Measurements from ENCODE around the gene CBLL1. TPM values are rescaled to one million over a fixed set of nuclear protein-coding genes. Genes with fewer than 3 reads are reported as not detected.

Gene CBLL1
- total RNA-seq, 1 experiment from 2014 or later = 39.1 TPM

DNA sequence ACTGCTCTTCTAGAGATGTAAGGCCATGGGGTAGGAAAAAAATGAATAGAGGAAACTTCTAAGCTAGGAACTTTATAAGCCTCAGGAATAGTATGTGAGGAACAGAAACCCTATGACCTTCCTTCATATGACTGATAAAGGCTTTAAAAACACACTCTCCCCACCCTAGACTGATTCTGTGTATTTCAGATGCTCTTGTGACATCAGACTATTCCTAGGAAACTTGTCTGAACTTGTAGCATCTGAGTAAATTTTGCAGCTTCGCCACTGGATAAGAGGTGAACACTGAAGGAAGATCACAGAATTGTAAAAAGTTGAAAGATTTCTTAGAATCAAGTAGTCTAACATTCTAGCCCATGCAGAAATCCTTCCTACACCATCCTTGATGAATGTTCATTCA, 31.0 kb upstream of the CBLL1 start:
- no peak overlapping the region for H3K27ac Mint-ChIP-seq (ENCODE audit: unreplicated experiment)
- Histone ChIP-seq H3K9me3 (no peaks in the 10 kb centered on the region), H3K4me3 (ENCODE audit: low read depth, low read length) (no peak overlapping the region), H3K4me1 (no peaks in the 10 kb centered on the region), H3K36me3 (ENCODE audit: control insufficient read depth, insufficient read depth, low read length) (no peaks in the 10 kb centered on the region), H3K27me3 (replicated peaks; ENCODE audit: control insufficient read depth, insufficient read depth, low read length) (no peaks in the 10 kb centered on the region; the same call in 1 of the 2 replicates)
- H3K9me3 Mint-ChIP-seq (ENCODE audit: unreplicated experiment) = no peaks in the 10 kb centered on the region
- intact Hi-C loops (cut with micrococcal nuclease; ENCODE audit: unreplicated experiment) = no loop called here
- POLR2A ChIA-PET = no interaction called here
- no peaks in the 10 kb centered on the region for H3K27me3 Mint-ChIP-seq (ENCODE audit: insufficient read depth, unreplicated experiment)
- peaks cover 7% of the 10 kb centered on the region for H3K4me1 Mint-ChIP-seq (ENCODE audit: low read depth, unreplicated experiment)
- TF ChIP-seq CTCF (IDR thresholded peaks at IDR 0.05; ENCODE audit: insufficient read depth in 1 of 2, low read depth in 1 of 2, low read length in 1 of 2, severe bottlenecking in 1 of 2, unreplicated experiment in 1 of 2) = no peak
- no peak overlapping the region for H3K4me3 Mint-ChIP-seq (ENCODE audit: unreplicated experiment)
- H3K36me3 Mint-ChIP-seq (ENCODE audit: insufficient read depth, unreplicated experiment) = no peaks in the 10 kb centered on the region
- DNase-seq = no peak
- CTCF ChIA-PET = no interaction called here
- BruUV-seq (replicated peaks) = no TSS peak

DNA sequence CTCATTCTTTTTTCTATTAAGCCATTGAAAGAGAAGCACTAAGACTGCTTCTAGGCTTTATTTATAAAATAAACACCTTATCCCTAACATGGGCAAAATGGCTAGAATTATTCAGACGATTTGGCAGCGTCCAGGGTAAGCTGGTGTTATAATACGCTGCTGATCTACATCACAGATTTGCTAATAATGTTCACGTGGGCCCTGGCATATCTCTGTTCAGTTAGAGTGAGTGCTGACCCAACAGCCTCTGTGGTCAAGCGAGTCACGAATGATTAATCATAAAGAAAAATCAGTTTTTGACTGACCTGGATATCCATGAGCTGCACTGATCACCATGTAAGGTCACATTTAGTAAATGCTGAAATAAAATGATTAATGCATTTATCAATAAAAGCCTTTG, 28.4 kb upstream of the CBLL1 start:
- ChIA-PET CTCF (no interaction called here), POLR2A (no interaction called here)
- TF ChIP-seq CTCF (IDR thresholded peaks at IDR 0.05; ENCODE audit: insufficient read depth in 1 of 2, low read depth in 1 of 2, low read length in 1 of 2, severe bottlenecking in 1 of 2, unreplicated experiment in 1 of 2) = no peak
- no peaks in the 10 kb centered on the region for H3K9me3 ChIP-seq
- H3K27me3 ChIP-seq (replicated peaks; ENCODE audit: control insufficient read depth, insufficient read depth, low read length) = no peaks in the 10 kb centered on the region; the same call in 1 of the 2 replicates
- DNase-seq = no peak
- Mint-ChIP-seq H3K27ac (ENCODE audit: unreplicated experiment) (no peak overlapping the region), H3K9me3 (ENCODE audit: unreplicated experiment) (no peaks in the 10 kb centered on the region), H3K4me3 (ENCODE audit: unreplicated experiment) (no peak overlapping the region), H3K36me3 (ENCODE audit: insufficient read depth, unreplicated experiment) (no peaks in the 10 kb centered on the region), H3K4me1 (ENCODE audit: low read depth, unreplicated experiment) (peaks cover 12% of the 10 kb centered on the region), H3K27me3 (ENCODE audit: insufficient read depth, unreplicated experiment) (no peaks in the 10 kb centered on the region)
- no peaks in the 10 kb centered on the region for H3K36me3 ChIP-seq (ENCODE audit: control insufficient read depth, insufficient read depth, low read length)
- BruUV-seq (replicated peaks) = no TSS peak
- H3K4me1 ChIP-seq = peaks cover 7% of the 10 kb centered on the region; the same call in 1 of the 2 replicates
- no peak overlapping the region for H3K4me3 ChIP-seq (ENCODE audit: low read depth, low read length)
- intact Hi-C loops (cut with micrococcal nuclease; ENCODE audit: unreplicated experiment) = no loop called here

GRCh38 chr7:107718456-107719193, 25.3 kb upstream of the CBLL1 start:
- Mint-ChIP-seq H3K4me3 (ENCODE audit: unreplicated experiment) (no peak overlapping the region), H3K9me3 (ENCODE audit: unreplicated experiment) (no peaks in the 10 kb centered on the region), H3K36me3 (ENCODE audit: insufficient read depth, unreplicated experiment) (no peaks in the 10 kb centered on the region), H3K27ac (ENCODE audit: unreplicated experiment) (no peak overlapping the region), H3K4me1 (ENCODE audit: low read depth, unreplicated experiment) (peaks cover 12% of the 10 kb centered on the region), H3K27me3 (ENCODE audit: insufficient read depth, unreplicated experiment) (no peaks in the 10 kb centered on the region)
- H3K4me3 ChIP-seq (ENCODE audit: low read depth, low read length) = no peak overlapping the region
- ChIA-PET POLR2A (no interaction called here), CTCF (no interaction called here)
- DNase-seq = no peak
- intact Hi-C loops (cut with micrococcal nuclease; ENCODE audit: unreplicated experiment) = no loop called here
- no TSS peak for BruUV-seq (replicated peaks)
- no peaks in the 10 kb centered on the region for H3K27me3 ChIP-seq (replicated peaks; ENCODE audit: control insufficient read depth, insufficient read depth, low read length)
- TF ChIP-seq CTCF (IDR thresholded peaks at IDR 0.05; ENCODE audit: insufficient read depth in 1 of 2, low read depth in 1 of 2, low read length in 1 of 2, severe bottlenecking in 1 of 2, unreplicated experiment in 1 of 2) = no peak
- no peaks in the 10 kb centered on the region for H3K9me3 ChIP-seq
- no peaks in the 10 kb centered on the region for H3K36me3 ChIP-seq (ENCODE audit: control insufficient read depth, insufficient read depth, low read length)
- H3K4me1 ChIP-seq = peaks cover 7% of the 10 kb centered on the region; the same call in 1 of the 2 replicates
